ENCODE data around the gene MOB2.

GRCh38 chr11:1425006-1425405 is 61.6 kb downstream of the MOB2 start:
- no peak for TF ChIP-seq CTCF (IDR thresholded peaks at IDR 0.05)
- TF ChIP-seq POLR2A (IDR thresholded peaks at IDR 0.05) = no peak

Measured in body of pancreas (tissue), 4 donors.